Testis (tissue), 2 donors: ENCODE measurements around the gene IL32.

Source experiments
- POLR2A ChIP-seq: fragments of 450-650 bp; IDR thresholded peaks from one replicate; pipeline ENCODE4 v1.6.1; 2017; ENCODE audit warnings: antibody characterized with exemption, mild to moderate bottlenecking, moderate library complexity
- TF ChIP-seq, protein P1 (sequence below), 3 experiments: fragments of 450-650 bp in 2 of 3; fragments of 200-600 bp in 1 of 3; sonication (generic) in 1 of 3; IDR thresholded peaks; one replicate each; pipeline ENCODE4 v1.5.1; 2016 to 2019; ENCODE audit warnings: antibody characterized with exemption in 3 of 3, mild to moderate bottlenecking in 2 of 3, moderate library complexity in 1 of 3

DNA sequence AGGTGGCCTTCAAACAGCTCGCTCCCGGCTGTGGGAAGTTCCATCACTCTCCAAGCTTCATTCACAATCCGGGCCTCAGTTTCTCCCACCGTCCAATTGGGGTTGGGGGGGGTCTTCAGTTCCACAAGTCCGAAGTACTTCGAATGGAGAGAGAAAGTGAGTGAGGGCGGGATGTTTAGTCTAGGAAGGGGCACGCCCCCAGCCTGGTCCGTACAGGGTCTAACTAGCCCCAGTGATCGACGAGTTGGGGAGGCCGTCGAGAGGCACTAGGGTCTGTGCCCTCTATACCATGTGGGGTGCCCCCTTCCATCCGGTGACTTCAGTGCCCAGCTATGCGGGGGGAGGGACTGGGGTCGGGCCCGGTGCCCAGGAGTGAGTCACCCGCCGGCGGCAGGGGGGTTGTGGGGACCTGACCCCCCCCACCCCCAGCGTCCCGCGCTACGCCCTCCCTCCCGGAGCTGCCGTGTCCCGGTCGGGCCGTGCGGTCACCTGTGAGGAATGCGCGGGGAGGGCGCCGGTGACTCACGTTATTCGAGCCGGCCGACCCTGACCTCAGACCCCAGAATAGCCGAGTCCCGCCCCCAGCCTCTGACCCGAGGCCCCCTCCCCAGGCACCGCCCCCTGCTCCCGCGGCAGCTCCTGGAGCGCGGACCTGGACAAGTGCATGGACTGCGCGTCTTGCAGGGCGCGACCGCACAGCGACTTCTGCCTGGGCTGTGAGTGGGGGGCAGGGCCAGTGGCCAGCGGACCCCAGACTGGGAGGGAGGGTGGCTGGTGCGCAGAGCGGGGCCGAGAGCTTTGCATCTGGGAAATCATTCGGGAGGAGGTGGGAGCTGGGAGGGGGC, 44.6 kb upstream of the IL32 start:
- TF ChIP-seq, protein P1, sequence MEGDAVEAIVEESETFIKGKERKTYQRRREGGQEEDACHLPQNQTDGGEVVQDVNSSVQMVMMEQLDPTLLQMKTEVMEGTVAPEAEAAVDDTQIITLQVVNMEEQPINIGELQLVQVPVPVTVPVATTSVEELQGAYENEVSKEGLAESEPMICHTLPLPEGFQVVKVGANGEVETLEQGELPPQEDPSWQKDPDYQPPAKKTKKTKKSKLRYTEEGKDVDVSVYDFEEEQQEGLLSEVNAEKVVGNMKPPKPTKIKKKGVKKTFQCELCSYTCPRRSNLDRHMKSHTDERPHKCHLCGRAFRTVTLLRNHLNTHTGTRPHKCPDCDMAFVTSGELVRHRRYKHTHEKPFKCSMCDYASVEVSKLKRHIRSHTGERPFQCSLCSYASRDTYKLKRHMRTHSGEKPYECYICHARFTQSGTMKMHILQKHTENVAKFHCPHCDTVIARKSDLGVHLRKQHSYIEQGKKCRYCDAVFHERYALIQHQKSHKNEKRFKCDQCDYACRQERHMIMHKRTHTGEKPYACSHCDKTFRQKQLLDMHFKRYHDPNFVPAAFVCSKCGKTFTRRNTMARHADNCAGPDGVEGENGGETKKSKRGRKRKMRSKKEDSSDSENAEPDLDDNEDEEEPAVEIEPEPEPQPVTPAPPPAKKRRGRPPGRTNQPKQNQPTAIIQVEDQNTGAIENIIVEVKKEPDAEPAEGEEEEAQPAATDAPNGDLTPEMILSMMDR (IDR thresholded peaks at IDR 0.05), result no peak
- TF ChIP-seq POLR2A, result no peak
